Mammary epithelial cell (primary cell): ENCODE measurements around the gene PLEKHG1.

Source experiments
- CTCF ChIP-seq, 2 donors: IDR thresholded peaks in 1 of 2; conservative IDR thresholded peaks in 1 of 2; 2 replicates each; pipeline ENCODE4 v1.5.1; 2011 to 2012; ENCODE audit warnings: inconsistent platforms in 2 of 2, low read length in 2 of 2, mild to moderate bottlenecking in 2 of 2, control low read depth in 1 of 2, low read depth in 1 of 2; ENCODE audit not compliant: insufficient read depth in 1 of 2; ENCODE audit errors: extremely low read depth in 1 of 2
- EZH2 ChIP-seq: IDR thresholded peaks from 2 replicates; pipeline ENCODE4 v1.6.1; 2012; ENCODE audit warnings: low read length, inconsistent platforms, borderline replicate concordance

GRCh38 chr6:150605333-150605732 is 5.6 kb downstream of the PLEKHG1 start:
- TF ChIP-seq CTCF (conservative IDR thresholded peaks at IDR 0.05 in 1 of 2, IDR thresholded peaks at IDR 0.05 in 1 of 2; ENCODE audit: extremely low read depth in 1 of 2, insufficient read depth in 1 of 2, low read depth in 1 of 2, low read length in 2 of 2) (no peak), EZH2 (no peak)
